Measurements from ENCODE around the gene IL34.
"Not testable (repeated sequence)": the region's sequence is repeated elsewhere in the genome, so short reads cannot be mapped to it uniquely, and the experiment has no call there.

IL34 gene

GRCh38 chr16:70632273-70632672, 14.1 kb upstream of the IL34 start:
- no peak for DNase-seq

GRCh38 chr16:70633617-70634016, 12.7 kb upstream of the IL34 start:
- DNase-seq: not testable (repeated sequence)

GRCh38 chr16:70634861-70635260, 11.5 kb upstream of the IL34 start:
- DNase-seq: no peak

- DNase-seq: no peak
These were observed 10.9 kb upstream of the IL34 start for GRCh38 chr16:70635336-70636016.

- no peak for DNase-seq
These were observed 7.3 kb upstream of the IL34 start for GRCh38 chr16:70638814-70639792.

GRCh38 chr16:70642633-70643032, 3.7 kb upstream of the IL34 start:
- DNase-seq: no peak

GRCh38 chr16:70643264-70643663, 3.1 kb upstream of the IL34 start:
- DNase-seq: not testable (repeated sequence)

GRCh38 chr16:70644763-70645597, 1.4 kb upstream of the IL34 start:
- DNase-seq: no peak

- no peak for DNase-seq
These were observed 1.3 kb downstream of the IL34 start for GRCh38 chr16:70647441-70648359.

- no peak for DNase-seq
These were observed 2.2 kb downstream of the IL34 start for GRCh38 chr16:70648606-70649005.

- no peak for DNase-seq
These were observed 2.9 kb downstream of the IL34 start for GRCh38 chr16:70649300-70649699.

- DNase-seq: no peak
These were observed 3.9 kb downstream of the IL34 start for GRCh38 chr16:70650216-70650615.

GRCh38 chr16:70651524-70651923, 5.2 kb downstream of the IL34 start:
- DNase-seq: no peak

- DNase-seq: no peak
These were observed 6.0 kb downstream of the IL34 start for GRCh38 chr16:70652322-70652721.

GRCh38 chr16:70653406-70653805, 7.0 kb downstream of the IL34 start:
- no peak for DNase-seq

GRCh38 chr16:70653809-70654771, 7.7 kb downstream of the IL34 start:
- DNase-seq: peak; percentile 41 to 80

GRCh38 chr16:70656065-70656711, 9.8 kb downstream of the IL34 start:
- DNase-seq: no peak

- DNase-seq: no peak
These were observed 10.4 kb downstream of the IL34 start for GRCh38 chr16:70656712-70657263.

GRCh38 chr16:70657956-70658355, 11.6 kb downstream of the IL34 start:
- no peak for DNase-seq

- no peak for DNase-seq
These were observed 12.6 kb downstream of the IL34 start for GRCh38 chr16:70658921-70659320.
